ENCODE data around the gene SH3RF3.

GRCh38 chr2:109448207-109448606, 319.2 kb downstream of the SH3RF3 start:
- no peak for TF ChIP-seq CTCF (IDR thresholded peaks at IDR 0.05; ENCODE audit: insufficient read depth, low read depth, low read length)
- no peak for TF ChIP-seq EZH2 (IDR thresholded peaks at IDR 0.05; ENCODE audit: insufficient read depth, low read length)
